ENCODE data around the gene TSHZ1.
"Not testable (repeated sequence)": the region's sequence is repeated elsewhere in the genome, so short reads cannot be mapped to it uniquely, and the experiment has no call there.

TSHZ1 gene

DNA sequence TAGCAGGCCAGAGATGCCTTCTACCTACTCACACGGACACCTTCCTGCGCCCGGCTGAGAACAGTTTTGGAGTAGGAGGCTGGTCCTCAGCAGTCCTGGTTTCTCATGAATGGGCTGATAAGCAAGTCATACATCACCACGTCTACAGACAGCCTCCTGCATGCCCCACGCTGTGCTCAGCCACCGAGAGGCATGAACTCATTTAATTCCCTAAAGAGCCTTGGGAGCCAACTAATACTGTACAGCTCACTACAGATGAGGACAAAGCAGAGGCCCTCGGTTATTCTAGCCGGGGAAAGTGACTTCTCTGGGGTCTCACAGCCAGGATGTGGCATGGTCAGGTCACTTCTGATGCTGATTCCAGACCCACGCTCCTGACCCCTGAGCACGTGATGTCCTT, 105.6 kb downstream of the TSHZ1 start:
- no peak for DNase-seq (ENCODE audit: low read depth)

DNA sequence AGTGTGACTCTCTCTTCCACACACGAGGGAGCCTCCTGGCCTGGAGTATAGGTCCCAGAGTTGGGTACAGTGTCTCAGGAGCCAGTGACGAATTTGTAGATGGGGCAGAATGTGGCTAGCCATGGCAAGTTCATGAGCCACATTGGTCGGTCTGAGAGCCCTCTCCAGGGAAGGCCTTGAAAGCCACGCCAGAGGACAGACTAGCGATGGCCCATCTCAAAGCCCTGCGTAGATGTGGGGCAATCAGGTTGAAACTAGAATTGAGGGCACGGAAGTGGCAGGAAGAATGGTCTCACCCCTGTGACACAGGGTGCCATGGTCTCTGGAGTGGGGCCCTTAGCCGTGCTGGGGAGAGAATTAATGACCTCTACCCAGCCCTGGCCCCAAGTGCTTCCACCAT, 106.2 kb downstream of the TSHZ1 start:
- DNase-seq (ENCODE audit: low read depth) = no peak

DNA sequence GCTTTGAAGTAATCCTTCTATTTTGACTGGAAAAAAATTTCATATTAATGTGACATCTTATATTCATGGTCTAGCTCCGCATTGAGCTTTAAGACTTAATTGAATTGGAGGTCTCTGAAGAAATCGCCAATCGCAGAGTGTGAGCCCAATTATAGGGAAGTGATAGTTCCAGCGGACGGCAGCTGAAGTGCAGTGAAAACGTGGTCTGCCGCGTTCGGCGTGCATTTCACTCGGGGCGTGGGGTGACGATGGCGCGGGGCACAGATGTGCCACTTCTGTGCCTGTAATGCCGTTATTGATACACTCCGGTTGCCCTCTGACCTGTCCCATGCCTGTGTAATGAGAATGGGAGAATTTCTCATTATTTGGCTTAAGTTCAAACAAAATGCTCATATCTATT, 106.7 kb downstream of the TSHZ1 start:
- DNase-seq (ENCODE audit: low read depth) = no peak

DNA sequence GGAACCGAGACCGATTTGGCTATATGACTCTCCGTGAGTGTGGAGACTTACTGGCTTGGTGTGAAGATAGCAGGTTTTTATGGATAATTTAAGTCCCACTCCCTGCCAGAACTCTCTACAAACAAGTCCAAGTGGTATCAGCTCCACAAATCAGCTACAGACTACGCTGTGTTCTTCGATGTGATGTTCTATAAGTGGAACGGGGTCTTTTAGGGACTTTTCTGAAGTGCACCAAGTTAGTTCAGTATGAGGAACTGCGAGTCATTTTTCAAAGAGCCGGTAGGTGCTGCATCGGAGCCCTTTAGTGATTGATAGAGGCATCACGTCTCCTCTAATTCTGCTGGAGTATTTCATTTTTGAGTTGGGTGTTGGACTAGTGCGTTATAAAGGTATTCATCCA, 107.1 kb downstream of the TSHZ1 start:
- no peak for DNase-seq (ENCODE audit: low read depth)

DNA sequence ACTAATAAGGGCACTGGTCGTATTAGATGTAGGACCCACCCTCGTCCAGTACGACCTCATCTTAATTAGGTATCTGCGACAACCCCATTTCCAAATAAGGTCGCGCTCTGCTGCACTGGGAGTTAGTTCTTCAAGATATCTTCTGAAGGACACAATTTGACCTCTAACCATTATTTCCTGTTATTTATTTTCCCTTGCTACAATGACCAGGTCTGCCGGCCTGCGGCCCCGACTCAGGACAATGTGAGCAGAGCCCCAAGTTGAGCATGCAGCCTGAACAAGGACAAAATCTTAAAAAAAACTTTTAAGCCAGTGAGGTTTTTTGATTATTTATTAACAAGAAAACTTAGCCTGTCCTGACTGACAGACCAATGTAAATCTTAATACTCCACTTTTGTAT, 109.3 kb downstream of the TSHZ1 start:
- no peak for DNase-seq (ENCODE audit: low read depth)

DNA sequence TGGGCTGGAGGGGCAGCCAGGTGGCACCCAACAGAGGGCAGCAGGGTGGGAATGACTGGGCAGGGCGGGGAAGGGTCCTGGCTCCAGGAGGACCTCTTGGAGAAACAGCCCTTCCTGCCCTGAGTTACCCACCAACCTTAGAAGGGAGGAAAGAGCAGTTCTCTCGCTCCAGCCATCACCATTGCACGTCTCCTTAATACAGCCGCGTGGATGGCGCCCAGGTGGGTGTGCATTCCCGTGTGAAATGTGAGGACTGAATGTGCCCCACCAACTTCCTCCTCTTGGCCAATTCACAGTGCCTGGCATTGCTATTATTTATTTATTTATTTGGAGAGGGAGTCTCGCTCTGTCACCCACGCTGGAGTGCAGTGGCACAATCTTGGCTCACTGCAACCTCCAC, 109.9 kb downstream of the TSHZ1 start:
- no peak for DNase-seq (ENCODE audit: low read depth)

DNA sequence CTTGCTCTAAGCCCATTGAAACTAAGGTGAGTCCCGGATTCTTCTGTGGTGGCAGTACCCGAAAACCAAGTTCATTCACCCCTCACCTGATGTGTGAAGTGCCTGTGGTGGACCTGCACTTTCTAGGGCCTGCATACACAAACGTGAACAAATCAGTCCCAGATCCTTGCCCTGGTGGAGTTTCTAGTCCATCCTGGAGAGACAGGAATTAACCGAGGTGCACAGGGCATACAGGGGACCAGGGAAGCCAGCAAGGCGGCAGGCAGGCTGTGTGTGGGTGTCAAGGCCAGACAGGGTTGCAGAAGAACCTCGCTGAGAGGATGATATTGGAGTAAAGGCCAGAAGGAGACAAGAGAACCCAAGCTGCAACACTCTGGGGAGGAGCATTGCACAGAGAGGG, 110.8 kb downstream of the TSHZ1 start:
- DNase-seq (ENCODE audit: low read depth) = no peak

DNA sequence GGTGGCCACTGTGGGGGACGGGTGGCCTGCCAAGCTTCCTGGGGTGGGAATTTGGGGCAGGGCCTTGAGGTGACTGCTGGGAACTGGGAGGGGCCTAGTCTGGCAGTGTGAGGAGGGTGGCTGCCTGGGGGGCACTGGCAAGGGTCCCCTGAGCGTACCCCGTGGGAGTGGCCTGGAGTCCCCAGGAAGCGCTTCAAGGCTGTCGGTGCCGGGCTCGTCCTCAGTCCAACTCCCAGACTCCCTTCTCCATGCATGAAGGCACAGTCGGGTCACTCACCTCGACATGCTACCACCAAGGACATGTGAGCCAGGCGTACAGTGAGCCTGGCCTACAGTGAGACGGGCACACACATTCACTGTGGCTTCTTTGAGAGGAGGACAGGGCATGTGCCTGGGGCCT, 111.6 kb downstream of the TSHZ1 start:
- DNase-seq (ENCODE audit: low read depth) = no peak

DNA sequence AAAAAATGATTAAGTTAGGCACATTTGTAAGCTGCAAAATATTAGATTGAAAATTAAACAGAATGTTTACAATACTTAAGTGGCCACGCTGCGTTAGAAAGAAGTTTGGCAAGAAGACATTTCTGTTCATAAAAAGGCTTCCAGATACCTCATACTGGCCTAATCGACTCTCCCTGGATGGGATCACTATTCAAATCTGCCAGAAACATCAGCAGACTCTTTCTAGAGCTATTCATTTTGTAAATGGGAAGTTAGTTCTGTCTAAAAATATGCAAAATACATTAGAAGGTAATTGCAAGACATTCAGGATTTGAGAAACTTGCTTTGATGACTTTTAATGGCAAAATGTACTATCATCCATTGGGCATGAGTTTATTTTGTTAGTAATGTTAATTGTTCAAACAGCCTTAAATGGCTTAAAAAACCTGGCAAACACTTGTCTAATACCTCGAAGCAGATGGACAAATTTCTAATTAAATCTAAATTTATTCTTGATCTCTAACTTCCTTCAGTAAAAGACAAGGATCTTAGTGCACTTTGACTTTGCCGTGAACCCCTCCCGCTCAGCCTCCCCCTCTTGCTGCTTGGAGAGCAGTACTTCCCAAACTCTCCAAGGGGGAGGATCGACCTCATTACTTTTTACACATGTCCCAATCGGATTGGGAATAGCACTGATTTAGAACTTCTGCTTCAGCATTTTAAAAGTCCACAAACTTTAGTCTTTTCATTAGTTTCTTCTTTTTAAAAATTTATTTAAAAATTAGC, 113.4 kb downstream of the TSHZ1 start:
- DNase-seq (ENCODE audit: low read depth) = no peak

DNA sequence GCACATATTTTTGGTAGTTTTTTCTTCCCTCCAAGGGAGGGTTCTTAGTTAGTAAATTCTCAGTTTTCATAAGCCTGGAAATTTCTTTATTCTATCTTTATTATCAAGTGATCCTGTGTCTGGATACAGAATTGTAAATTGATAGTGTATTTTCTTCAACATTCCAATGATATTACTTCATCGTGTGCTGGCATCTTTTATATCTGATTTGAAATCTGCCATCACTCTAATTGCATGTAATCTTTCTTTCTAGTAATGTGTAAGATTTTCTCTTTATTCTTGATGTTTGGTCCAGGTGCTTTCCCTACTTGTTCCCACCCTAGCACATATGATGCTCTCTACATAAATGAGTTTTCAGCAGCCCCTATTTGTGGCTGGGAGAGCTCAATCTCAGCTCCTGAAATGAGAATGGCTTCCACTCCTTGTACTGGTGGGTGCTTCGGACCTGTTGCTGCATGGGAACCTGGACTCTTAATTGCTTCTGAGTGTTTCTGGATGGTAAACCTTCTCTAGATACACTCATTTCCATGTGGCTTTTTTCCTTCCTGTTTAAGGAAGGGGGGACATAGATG, 114.2 kb downstream of the TSHZ1 start:
- no peak for DNase-seq (ENCODE audit: low read depth)

DNA sequence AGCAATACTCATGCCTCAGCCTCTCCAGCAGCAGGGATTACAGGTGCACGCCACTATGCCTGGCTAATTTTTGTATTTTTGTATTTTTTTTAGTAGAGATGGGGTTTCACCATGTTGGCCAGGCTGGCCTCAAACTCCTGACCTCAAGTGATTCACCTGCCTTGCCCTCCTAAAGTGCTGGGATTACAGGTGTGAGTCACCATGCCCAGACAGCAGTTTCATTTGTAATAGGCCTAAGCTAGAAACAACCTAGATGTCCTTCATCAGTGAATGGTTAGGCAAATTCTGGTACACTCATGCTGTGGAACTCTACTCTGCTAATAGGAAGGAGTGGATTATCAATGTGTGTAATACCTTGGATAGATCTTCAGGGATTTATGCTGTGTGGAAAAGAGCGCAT, 119.2 kb downstream of the TSHZ1 start:
- not testable (repeated sequence) for DNase-seq (ENCODE audit: low read depth)

DNA sequence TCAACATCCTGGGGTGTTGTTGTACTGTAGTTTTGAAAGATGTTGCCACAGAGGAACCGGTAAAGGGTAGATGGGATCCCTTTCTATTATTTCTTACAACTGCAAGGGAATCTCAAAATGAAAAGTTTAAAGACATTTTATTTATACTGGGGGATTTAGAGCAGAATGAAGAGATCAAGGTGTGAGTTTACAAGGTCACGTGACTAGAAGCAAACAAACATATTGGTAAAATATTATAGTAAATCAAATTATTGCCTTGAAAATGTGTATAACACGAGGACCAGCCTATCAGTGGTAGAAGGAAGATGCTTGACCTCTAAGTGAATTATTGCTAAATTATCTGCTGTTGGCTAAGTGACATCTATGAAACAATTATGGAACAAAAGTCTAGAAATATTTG, 119.7 kb downstream of the TSHZ1 start:
- no peak for DNase-seq (ENCODE audit: low read depth)

DNA sequence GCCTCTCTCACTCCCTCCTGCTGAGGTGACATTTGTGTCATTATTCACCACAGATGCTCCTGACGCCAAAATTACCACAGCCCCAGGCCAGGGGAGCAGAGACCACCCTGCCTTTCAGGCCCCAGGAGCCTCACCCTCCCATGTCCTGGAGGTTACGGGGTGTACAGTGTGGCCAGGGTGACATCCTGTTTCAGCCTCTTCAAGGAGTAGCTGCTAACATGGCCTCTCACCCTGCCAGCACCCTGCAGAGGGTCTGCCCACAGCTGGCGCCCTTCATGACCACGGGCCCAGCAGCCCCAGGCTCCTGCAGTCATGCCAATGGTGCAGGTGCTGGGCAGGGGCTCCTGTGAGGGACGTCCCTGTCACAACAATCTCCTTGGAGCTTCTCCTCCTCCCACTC, 124.3 kb downstream of the TSHZ1 start:
- DNase-seq (ENCODE audit: low read depth) = no peak

DNA sequence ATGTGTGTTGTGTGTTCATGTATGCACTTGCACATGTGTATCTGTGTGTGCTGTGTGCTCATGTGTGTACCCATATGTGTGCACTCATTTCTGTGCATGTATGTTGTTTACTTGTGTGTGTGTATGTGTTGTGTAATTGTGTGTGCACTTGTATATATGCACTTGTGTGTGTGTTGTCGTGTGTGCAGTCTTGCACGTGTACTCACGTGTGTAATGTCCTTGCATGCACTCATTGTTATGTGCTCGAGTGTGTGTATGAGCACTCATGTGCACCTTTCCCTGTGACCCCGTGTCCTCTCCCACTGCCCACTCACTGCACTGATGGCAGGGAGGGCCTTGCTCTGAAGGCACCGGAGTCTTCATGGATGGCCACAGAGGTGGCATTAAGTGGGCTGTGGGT, 124.9 kb downstream of the TSHZ1 start:
- DNase-seq (ENCODE audit: low read depth) = no peak

DNA sequence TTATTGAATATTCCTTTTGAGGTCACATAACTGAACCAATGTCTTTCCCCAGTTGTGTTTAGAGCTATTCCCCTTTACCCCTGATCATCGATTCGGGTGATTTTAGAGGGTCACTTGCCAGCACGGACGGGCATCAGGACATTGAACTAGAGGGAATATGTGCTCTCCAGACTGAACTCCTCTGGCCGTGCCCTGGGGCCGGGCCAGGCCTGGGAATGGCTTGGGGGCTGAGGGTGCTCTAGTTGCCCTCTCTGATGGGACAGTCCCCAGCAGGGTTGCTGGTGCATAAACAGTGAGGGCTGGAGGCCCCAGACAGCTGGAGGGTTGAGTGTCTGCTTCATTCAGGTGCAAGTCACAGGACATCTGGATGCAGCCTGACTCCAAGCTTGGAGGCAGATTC, 126.2 kb downstream of the TSHZ1 start:
- DNase-seq (ENCODE audit: low read depth) = no peak

DNA sequence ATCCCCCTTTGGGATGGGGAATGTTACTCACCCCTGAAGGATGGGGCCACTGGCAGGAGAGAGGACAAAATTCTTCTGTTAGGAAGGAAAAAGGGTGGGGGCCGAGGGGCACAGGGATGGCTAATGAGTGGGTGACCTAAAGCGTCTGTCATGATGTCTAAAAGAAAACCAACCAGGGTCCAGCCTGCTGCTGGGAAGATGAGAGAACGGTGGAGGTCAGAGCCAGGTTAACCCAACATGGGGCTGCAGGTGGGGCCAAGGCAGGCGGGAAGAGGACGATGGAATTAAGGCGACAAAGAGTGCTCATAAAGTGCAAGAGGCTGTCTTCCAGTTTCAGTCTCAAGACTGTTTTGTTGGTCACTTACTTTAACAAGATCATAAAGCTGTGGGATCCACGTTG, 126.8 kb downstream of the TSHZ1 start:
- DNase-seq (ENCODE audit: low read depth) = no peak

DNA sequence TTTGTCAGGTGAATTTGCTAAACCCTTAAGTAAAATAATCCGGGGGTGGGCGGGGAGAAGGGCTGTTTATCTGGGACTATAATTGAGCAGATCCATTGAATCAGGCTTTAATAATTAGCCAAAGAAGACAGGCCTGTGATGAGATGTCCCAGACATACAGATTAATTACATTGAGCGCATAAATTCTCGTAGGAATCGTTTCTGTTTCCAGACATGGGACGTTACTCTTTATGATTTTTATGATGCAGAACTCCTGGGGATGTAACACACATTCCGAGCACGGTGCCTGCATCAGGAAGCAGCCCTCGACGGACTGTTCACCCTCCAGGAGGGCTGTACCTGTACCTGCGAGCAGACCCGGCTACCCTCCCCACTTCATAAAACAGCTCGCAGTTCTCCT, 128.0 kb downstream of the TSHZ1 start:
- no peak for DNase-seq (ENCODE audit: low read depth)

Measured in HS-27A (cell line).